Amniotic stem cell (primary cell): ENCODE results near the gene F11R.
A peak's percentile ranks its signal among the peaks of the same experiment; 100 is the strongest.
"Not testable (repeated sequence)": the region's sequence is repeated elsewhere in the genome, so short reads cannot be mapped to it uniquely, and the experiment has no call there.

ENCODE experiments used
- DNase-seq: peaks from one replicate; lab custom pipeline; 2025; lab: John Stamatoyannopoulos, UW

Gene F11R

DNA sequence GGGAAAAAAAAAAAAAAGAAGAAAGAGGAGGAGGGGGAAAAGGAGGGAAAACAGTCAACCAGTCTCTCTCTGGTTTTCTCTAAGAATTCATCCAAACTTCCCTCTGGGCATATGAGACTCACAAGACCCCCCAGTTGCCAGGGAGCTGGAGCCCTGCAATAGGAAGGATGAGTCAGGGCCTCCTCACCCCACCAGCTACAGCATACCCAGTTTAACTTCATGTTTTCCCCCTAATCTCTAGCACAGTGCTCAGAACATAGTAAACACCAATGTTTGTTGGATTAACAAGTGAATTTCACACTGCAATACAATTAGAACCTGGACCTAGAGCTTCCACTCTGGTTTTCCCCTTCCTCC is 7.8 kb downstream of the F11R start:
- no peak for DNase-seq

GRCh38 chr1:161012420-161012819 is 8.5 kb downstream of the F11R start:
- DNase-seq, result no peak

GRCh38 chr1:161009602-161010211 is 11.2 kb downstream of the F11R start:
- no peak for DNase-seq

DNA sequence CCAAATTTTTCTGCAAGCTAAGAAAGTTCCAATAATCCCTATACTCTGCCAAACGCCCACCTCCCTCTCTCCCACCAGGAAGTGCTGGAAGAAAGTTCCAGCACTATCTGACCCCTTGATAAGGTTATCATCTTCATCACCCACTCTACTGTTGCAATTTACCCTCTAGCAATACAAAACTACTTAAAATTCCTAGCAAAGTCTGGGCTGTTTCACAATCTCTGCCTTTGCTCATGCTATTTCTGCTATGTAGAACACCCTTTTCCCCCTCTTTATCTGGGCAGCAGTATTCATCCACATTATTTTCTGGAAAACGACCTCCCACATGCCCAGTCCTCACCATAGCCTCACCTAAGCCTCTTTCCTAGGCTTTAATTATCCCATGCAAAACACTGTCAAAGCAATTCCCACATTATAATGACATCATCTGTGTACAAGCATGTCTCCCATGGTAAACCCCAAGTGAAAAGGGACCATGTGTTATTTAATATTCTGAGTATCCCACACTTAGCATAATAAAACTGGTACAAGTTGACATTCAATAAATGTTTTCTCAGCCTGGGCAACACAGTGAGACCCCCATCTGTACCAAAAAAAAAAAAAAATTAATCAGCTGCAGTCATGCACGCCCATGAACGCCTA is 12.0 kb downstream of the F11R start:
- DNase-seq, result no peak

- no peak for DNase-seq
These were observed 13.6 kb downstream of the F11R start for GRCh38 chr1:161007369-161007768.

DNA sequence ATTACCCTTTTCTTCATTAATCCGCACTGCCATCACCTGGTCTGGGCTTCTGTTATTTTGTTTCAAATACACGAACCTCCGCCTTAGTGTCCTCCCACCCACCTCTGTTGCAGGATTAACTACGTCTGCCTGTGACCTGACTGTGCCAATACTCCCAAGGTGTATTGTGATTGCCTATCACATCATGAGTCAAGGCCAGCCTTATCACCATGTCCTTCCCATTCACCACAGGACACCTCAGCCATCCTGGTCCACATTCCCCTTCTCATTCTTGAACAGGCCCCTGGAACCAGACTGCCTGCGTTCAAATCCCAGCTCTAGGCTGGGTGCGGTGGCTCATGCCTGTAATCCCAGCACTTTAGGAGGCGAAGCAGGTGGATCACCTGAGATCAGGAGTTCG is 14.4 kb downstream of the F11R start:
- no peak for DNase-seq

GRCh38 chr1:161001525-161001924 is 19.4 kb downstream of the F11R start:
- DNase-seq, result no peak

DNA sequence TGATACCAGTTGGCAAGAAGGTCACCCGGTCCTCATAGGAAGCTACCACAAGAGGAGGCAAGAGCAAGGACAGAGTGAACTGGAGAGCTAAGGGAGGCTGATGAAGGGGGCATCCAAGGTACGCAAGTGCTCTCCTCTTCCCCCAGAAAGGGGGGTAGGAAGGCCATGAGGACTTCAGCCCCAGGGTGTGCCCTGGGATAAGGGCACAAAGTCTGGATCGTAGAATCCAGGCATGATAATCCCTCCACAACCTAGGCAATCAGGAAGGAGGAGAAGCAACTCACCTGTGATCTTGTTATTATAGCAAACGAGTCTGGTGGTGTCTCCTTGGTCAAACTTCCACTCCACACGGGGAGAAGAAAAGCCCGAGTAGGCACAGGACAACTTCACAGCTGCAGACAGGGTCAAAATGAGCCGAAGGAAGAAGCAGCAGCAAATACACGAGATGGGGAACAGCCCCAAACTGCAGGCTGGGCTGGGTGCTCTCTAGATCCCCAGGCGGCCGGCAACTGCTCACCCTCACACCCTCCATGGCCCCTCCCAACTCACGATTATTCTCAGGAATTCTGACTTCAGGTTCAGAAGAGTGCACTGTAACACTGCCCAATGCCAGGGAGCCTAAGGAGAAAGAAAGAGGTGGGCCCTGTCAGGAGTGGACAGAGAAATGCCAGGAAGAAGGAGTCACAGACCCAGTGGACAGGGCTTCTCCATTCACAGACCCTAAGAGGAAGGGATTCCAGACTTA is 20.0 kb downstream of the F11R start:
- no peak for DNase-seq

- DNase-seq, result no peak
These were observed 21.6 kb downstream of the F11R start for GRCh38 chr1:160999376-160999775.

- peak; percentile 31 for DNase-seq
These were observed 23.5 kb downstream of the F11R start for GRCh38 chr1:160997323-160998038.

GRCh38 chr1:160996178-160996577 is 24.8 kb downstream of the F11R start:
- no peak for DNase-seq

DNA sequence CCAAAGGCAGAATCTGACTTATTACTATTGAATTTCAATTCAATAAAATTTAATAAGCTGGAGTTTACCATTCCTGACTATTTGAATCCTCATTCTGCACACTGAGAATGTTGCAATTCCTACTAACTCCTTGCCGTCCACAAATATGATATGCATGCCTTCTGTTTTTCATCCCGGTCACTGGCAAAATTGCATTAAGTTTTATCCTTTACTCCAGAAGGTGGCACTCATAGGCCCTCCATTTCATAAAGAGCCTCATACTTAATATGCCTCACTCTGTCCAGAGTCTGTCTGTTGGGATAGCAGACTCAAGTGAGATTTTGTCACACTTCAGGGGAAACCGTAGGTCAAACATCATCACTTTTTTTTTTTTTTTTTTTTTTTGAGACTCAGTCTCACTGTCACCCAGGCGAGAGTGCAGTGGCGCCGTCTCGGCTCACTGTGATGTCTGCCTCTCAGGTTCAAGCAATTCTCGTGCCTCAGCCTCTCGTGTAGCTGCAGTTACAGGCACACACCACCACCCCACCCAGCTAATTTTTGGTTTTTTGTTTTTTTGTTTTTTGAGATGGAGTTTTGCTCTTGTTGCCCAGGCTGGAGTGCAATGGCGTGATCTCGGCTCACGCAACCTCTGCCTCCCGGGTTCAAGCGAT is 27.3 kb downstream of the F11R start:
- DNase-seq, result peak; percentile 53

DNA sequence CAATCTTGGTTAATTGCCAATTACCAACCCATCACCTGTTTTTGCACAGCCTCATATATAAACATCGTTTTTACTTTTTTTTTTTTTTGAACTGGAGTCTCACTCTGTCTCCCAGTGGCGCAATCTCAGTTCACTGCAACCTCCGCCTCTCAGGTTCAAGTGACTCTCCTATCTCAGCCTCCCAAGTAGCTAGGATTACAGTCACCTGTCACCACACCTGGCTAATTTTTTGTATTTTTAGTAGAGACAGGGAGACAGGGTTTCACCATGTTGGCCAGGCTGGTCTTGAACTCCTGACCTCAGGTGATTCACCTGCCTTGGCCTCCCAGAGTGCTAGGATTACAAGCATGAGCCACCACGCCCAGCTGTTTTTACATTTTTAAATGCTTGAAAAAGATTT is 28.9 kb downstream of the F11R start:
- not testable (repeated sequence) for DNase-seq

DNA sequence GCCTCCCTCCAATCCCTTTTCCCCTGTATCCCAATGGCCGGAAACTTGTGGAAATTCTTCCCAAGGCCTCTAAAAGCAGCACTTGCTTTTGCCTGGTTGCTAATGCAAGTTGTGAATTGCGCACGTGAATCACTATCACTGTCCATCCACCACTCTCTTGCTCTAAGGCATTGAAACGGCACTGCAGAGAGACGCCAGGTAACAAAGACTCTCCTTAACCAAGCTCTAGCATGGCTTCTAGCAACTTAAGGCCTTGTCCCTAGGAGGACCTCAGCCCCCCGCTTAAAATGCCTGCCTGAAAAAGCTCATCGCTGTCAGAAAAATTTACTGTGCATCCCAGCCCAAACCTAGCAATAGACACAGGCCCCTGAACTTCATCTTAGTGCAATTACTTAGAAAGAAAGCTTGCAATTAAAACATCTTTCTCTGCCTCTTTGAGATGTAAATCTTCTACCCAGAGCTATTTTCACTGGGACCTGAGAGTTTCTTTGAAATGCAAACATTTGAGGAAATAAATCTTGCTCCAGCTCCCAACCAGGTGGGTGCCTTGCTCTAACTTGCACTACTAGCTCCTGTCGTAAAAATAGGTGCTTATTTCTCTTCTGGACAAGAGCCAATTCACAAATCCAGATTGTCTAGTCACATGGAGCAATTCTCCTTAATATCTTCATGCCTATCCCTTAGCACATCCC is 33.4 kb downstream of the F11R start:
- DNase-seq, result no peak

DNA sequence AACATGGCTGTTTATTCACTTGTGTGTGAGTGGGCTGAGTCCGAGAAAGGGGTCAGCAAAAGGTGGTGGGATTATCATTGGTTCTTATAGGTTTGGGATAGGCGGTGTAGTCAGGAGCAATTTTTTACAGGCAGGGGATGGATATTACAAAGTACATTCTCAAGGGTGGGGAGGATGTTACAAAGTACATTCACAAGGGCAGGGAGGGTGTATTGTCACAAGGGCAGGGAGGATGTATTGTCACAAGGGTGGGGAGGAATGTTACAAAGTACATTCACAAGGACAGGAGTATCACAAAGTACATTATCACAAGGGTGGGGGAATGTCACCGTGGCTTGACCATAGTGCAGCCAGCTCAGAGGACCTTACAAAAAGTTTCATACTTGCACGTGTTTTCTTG is 35.2 kb downstream of the F11R start:
- no peak for DNase-seq

- no peak for DNase-seq
These were observed 39.2 kb downstream of the F11R start for GRCh38 chr1:160981584-160982411.

- no peak for DNase-seq
These were observed 41.7 kb downstream of the F11R start for GRCh38 chr1:160979286-160979685.

DNA sequence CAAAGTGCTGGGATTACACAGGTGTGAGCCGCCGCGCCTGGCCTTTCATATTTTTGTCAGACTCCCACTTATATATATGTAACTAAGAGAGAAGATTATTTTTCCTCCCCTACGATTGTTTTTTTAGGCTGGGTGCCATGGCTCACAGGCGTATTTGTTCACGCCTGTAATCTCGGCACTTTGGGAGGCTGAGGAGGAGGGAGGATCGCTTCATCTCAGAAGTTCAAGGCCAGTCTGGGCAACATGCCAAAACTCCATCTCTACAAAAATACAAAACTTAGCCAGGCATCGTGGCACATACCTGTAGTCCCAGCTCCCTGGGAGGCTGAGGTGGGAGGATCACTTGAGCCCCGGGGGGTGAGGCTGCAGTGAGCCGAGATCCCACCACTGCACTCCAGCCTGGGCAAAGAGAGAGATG is 42.4 kb downstream of the F11R start:
- no peak for DNase-seq

DNA sequence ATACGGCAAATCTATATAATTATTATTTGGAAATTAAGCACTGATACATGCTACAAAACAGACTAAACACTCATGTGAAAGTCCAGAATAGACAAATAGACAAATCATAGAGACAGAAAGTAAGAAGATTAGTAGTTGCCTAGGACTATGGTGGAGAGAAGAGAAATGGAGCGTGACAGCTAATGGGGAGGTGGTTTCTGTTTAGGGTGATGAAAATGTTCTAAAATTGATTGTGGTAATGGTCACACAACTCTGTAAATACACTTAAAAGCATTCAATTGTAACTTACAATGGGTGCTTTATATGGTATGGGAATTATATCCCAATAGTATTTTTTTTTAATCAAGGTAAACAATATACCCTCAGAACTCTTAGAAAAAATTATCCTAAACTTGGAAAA is 45.9 kb downstream of the F11R start:
- no peak for DNase-seq

DNA sequence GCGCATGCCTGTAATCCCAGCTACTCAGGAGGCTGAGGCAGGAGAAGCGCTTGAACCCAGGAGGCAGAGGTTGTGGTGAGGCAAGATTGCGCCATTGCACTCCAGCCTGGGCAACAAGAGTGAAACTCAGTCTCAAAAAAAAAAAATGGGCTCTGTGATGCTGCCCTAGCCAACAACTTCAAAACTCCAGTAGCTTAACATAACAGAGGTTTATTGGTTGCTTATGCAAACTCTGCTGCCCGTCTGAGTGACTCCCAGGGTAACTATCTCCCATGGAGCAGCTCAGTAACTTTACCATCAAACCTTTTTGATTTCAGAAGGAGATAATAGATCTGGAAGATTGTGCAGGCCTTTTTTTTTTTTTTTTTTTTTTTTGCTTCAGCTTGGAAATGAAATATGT is 47.5 kb downstream of the F11R start:
- no peak for DNase-seq

DNA sequence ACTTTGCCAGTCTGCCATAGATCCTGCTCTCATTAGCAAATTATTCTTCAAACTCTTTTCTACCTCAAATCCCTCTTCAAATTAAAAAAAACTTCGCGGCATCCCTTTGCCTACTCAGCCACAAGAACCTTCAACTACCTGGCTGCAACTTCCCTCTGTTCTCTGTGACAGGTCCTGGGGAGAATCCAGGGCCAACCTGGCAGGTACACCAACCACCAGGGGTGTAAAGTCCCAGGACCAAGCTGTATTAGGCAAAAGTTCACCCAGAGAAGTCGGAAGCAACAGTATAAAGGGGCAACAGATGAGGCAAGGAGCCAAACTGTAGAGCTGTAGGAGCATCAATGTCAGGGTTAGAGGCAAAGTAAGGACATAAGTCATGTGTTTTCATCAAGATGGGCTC is 48.0 kb downstream of the F11R start:
- no peak for DNase-seq
